ENCODE measurements around the gene CWC22. TPM values are rescaled to one million over a fixed set of nuclear protein-coding genes. Genes with fewer than 3 reads are reported as not detected.
"Not testable (repeated sequence)": the region's sequence is repeated elsewhere in the genome, so short reads cannot be mapped to it uniquely, and the experiment has no call there.

Gene CWC22
- total RNA-seq: 10 to 100 TPM; 21.1 to 23.6 TPM

DNA sequence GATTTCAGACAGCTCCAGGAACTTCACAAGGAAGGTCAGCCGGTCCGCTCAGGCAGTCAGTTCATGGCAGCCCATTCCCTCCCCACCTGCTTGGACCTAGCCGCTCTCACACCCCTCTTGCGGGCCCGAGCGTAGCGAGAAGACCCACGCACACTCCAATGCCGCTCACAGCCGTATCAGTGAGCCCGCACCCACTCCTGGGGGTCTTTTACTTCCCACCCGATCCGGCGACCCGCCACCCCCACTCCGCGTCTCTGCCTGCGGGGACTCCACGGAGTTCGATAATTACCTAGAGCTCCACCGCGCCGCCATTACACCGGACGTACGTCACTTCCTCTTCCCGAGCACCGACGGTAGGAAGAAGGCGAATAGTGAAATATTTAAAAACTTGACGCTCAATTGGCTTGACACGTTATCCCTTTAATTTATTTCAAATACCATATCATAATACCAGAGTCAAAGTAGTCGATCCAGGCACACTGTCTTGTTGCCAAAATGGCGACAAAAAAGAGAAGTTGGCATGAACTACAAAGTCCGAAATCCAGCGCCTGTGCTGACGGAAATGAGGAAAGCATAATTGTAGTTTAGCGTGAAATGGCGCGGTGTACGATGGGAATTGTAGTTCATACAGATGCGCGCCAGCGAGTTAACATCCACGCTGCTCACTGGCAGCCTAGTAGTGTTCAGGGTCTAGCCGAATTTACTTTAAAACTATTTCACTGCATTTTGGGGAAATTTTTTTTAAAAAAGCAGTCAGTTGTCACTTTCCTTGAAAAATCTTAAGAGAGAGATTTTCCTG is at the start of gene CWC22:
CWC22 (minus strand) TSS at position 517 of the 799 bp plus-strand sequence. CDS start 13,956 bp downstream, outside the sequence.
- peaks cover 3% of the 10 kb centered on the region for H3K36me3 Mint-ChIP-seq
- peaks cover 38% of the 10 kb centered on the region for H3K4me1 Mint-ChIP-seq (ENCODE audit: low read depth)
- ChIA-PET POLR2A (no interaction called here), CTCF (no interaction called here)
- H3K9me3 Mint-ChIP-seq: no peaks in the 10 kb centered on the region
- DNase-seq: peak; percentile 90
- H3K4me3 Mint-ChIP-seq: peak within 1 kb of the TSS; percentile 88
- no peaks in the 10 kb centered on the region for H3K27me3 Mint-ChIP-seq
- peak within 1 kb of the TSS; percentile 99 for H3K27ac Mint-ChIP-seq
- intact Hi-C loops (cut with micrococcal nuclease): loop anchor here (5.0 kb wide), 3 partner anchors 45 to 1885 kb away; partner anchors contain the start of genes ITPRID2 and UBE2E3

DNA sequence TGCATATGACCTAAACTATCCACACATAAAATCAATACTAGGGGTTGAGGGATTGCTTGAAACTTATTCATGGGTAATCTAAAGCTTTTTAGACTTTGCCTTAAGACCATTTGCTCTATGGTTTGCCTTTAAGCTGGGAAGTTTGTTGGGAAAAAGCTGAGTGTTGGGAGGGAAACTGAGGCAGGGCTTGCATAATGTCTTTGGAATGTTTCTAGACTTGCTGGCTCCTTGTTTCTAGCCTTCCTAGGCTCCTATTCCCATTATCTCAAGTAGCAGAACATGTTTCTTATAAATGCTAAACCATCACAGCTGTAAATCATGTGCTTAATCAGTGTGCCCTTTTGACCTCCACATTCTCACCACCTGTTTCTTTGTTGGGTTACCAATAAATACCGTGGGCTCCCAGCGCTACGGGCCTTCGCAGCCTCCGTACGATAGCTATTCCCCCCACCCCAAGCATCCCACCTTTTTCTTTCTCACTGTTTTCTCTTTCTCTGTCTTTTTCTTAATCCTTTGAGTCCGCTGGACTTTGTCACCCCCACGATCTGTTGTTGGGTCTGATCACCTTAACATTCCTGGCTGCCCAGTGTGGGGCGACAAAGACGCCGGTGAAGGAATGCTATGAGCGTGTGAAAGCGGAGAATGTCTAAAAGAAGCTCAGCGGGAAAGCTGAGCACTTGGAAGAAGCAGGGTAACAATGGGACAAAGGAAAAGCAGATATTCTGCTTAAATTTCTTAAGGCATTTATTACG is 49.4 kb upstream of the CWC22 start:
- CTCF ChIA-PET: no interaction called here

DNA sequence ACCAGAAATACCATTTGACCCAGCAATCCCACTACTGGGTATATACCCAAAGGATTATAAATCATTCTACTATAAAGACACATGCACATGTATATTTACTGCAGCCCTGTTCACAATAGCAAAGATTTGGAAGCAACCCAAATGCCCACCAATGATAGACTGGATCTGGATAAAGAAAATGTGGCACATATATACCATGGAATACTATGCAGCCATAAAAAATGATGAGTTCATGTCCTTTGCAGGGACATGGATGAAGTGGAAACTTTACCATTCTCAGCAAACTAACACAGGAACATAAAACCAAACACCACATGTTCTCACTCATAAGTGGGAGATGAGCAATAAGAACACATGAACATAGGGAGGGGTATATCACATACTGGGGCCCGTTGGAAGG is 47.5 kb upstream of the CWC22 start:
- POLR2A ChIA-PET; H3K36me3 Mint-ChIP-seq; CTCF ChIA-PET; H3K9me3 Mint-ChIP-seq; H3K27me3 Mint-ChIP-seq; DNase-seq; H3K4me3 Mint-ChIP-seq; intact Hi-C loops (cut with micrococcal nuclease); H3K27ac Mint-ChIP-seq; H3K4me1 Mint-ChIP-seq (ENCODE audit: low read depth): not testable (repeated sequence)

More for the DNA sequence above, 49.4 kb upstream of the CWC22 start:
- intact Hi-C loops (cut with micrococcal nuclease): no loop called here
- no peaks in the 10 kb centered on the region for H3K4me1 Mint-ChIP-seq (ENCODE audit: low read depth)
- DNase-seq: no peak
- peaks cover 9% of the 10 kb centered on the region for H3K9me3 Mint-ChIP-seq
- no peak overlapping the region for H3K4me3 Mint-ChIP-seq
- H3K36me3 Mint-ChIP-seq: no peaks in the 10 kb centered on the region
- POLR2A ChIA-PET: no interaction called here
- no peak overlapping the region for H3K27ac Mint-ChIP-seq
- peaks cover 6% of the 10 kb centered on the region for H3K27me3 Mint-ChIP-seq

DNA sequence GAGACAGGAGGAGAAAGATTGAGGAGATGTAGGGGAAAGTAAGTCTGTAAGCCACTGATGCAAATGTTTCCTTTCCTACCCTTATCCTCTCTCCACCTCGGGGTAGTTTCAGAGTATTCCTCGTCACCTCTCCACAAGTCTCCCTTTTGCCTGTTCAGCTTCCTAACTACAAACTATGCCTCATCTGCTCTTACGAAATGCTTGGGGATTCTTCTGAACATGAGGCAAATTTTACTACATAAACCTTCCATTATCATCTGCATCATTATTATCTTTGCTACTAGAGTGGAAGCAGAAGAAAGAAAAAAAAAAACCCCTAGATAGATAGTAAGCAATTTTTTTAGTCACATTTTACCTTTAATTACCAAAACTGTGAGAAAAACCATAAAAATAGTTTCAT is 43.1 kb upstream of the CWC22 start:
- Mint-ChIP-seq H3K9me3 (peaks cover 9% of the 10 kb centered on the region), H3K4me1 (ENCODE audit: low read depth) (no peaks in the 10 kb centered on the region), H3K27me3 (peaks cover 18% of the 10 kb centered on the region), H3K27ac (no peak overlapping the region), H3K36me3 (no peaks in the 10 kb centered on the region), H3K4me3 (no peak overlapping the region)
- DNase-seq: no peak
- ChIA-PET POLR2A (no interaction called here), CTCF (no interaction called here)
- intact Hi-C loops (cut with micrococcal nuclease): no loop called here

DNA sequence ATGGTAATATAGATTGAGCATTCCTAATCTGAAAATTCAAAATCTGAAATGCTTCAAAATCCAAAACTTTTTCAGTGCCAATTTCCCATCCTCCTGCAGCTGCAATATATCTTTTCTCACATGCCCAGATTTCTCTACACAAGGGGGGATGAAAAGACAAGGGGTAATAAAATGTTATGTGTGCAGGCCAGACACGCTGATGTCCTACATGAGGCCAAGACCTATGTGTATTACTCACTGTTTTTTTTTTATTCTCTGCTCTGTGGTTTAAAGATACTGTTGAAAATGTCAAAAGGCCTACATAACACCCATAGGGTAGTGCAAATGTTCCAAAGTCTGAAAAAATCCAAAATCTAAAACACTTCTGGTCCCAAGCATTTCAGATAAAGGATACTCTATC is 41.2 kb upstream of the CWC22 start:
- no peaks in the 10 kb centered on the region for H3K4me1 Mint-ChIP-seq (ENCODE audit: low read depth)
- no peak overlapping the region for H3K4me3 Mint-ChIP-seq
- H3K36me3 Mint-ChIP-seq: no peaks in the 10 kb centered on the region
- no peak overlapping the region for H3K27ac Mint-ChIP-seq
- CTCF ChIA-PET: no interaction called here
- POLR2A ChIA-PET: no interaction called here
- H3K27me3 Mint-ChIP-seq: peaks cover 27% of the 10 kb centered on the region
- peaks cover 1% of the 10 kb centered on the region for H3K9me3 Mint-ChIP-seq
- intact Hi-C loops (cut with micrococcal nuclease): no loop called here
- DNase-seq: no peak

DNA sequence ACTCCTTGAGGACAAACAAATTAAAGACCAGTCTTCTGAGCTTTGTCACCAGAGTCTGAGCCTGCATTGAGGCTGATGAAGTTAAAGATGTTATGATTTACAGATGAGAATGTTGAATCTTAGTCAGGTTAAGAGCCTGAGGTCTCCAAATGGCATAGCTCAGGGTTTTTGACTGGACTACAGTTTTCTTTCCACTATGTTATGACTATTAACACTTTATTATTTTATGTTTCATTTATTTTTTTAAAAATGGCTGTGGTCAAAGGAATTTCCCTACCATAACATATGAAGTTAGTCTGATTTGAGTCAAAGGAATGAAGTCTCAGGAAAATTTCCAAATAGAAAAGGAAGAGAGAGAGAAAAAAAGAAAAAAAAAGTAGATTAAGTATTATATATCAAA is 39.7 kb upstream of the CWC22 start:
- Mint-ChIP-seq H3K27me3 (peaks cover 21% of the 10 kb centered on the region), H3K27ac (no peak overlapping the region), H3K4me3 (no peak overlapping the region), H3K9me3 (no peaks in the 10 kb centered on the region), H3K36me3 (no peaks in the 10 kb centered on the region), H3K4me1 (ENCODE audit: low read depth) (no peaks in the 10 kb centered on the region)
- no peak for DNase-seq
- CTCF ChIA-PET: no interaction called here
- intact Hi-C loops (cut with micrococcal nuclease): no loop called here
- POLR2A ChIA-PET: no interaction called here

DNA sequence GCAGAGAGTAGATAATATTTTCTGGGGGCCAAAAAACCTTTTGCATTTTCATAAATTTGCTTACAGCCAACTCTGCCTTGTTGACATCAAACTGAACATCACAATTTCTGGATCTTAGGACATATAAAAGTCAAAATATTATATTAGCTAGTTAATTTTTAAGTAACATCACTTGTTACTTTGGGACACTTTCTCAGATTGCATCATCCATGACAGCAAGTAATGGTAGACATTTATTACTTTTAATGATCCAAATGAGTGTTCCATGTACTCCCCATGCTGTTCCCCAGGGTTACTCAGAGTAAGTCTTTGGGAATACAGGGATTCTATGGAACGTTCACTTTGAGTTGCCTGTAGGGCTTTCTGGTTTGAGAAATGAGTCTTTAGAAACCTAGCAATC is 39.1 kb upstream of the CWC22 start:
- POLR2A ChIA-PET: no interaction called here
- H3K9me3 Mint-ChIP-seq: no peaks in the 10 kb centered on the region
- intact Hi-C loops (cut with micrococcal nuclease): no loop called here
- CTCF ChIA-PET: no interaction called here
- H3K36me3 Mint-ChIP-seq: no peaks in the 10 kb centered on the region
- no peak overlapping the region for H3K27ac Mint-ChIP-seq
- H3K27me3 Mint-ChIP-seq: peaks cover 21% of the 10 kb centered on the region
- no peak for DNase-seq
- no peak overlapping the region for H3K4me3 Mint-ChIP-seq
- no peaks in the 10 kb centered on the region for H3K4me1 Mint-ChIP-seq (ENCODE audit: low read depth)

DNA sequence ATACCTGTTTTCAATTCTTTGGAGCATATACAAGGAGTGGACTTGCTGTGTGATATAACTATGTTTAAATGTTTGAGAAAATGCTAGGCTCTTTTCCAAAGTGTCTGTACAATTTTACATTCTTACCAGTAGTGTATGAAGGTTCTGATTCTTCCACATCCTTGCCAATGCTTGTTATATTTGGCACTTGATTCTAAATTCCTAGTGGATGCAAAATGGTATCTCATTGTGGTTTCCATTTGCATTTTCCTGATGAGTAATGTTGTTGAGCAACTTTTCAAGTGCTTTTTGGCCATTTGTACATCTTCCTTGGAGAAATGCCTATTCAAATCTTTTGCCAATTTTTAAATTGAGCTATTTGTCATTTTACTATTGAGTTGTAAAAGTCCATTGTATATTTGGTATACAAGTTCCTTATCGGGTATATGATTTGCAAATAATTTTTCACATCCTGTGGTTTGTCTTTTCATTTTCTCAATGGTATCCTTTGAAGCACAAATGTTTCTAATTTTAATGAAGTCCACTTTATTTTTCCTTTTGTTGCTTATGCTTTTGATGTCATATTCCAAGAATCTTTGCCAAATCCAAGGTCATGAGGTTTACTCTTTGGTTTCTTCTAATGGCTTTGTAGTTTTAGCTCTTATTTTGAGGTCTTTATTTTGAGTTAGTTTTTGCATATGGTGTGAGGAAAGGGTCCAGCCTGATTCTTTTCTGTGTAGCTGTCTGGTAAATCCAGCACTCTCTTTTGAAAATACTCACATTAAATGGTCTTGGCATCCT is 33.2 kb upstream of the CWC22 start:
- POLR2A ChIA-PET: no interaction called here
- Mint-ChIP-seq H3K27me3 (peaks cover 20% of the 10 kb centered on the region), H3K27ac (no peak overlapping the region), H3K4me3 (no peak overlapping the region), H3K4me1 (ENCODE audit: low read depth) (no peaks in the 10 kb centered on the region), H3K9me3 (no peaks in the 10 kb centered on the region), H3K36me3 (no peaks in the 10 kb centered on the region)
- no peak for DNase-seq
- CTCF ChIA-PET: no interaction called here
- intact Hi-C loops (cut with micrococcal nuclease): no loop called here

DNA sequence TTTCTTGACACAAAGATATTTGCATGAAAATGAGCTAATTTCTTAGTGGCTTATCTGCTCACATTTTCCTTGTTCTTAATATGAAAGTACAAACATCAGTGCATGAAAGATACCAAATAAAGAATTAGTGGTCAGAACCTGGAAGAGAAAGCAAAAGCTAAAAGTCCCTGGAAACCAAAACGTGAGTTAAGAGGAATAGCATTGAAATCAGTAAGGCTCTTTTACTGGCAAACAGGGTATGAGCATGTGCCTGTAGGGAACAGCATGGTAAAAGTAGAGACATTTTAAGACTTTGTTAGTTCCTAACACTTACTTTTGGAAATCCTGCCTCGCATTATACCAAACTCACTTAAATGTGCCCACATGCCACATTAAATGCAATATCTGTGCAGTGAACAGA is 31.9 kb upstream of the CWC22 start:
- Mint-ChIP-seq H3K27me3 (peaks cover 23% of the 10 kb centered on the region), H3K36me3 (no peaks in the 10 kb centered on the region), H3K4me1 (ENCODE audit: low read depth) (no peaks in the 10 kb centered on the region), H3K9me3 (no peaks in the 10 kb centered on the region), H3K4me3 (no peak overlapping the region), H3K27ac (no peak overlapping the region)
- intact Hi-C loops (cut with micrococcal nuclease): no loop called here
- CTCF ChIA-PET: no interaction called here
- no peak for DNase-seq
- POLR2A ChIA-PET: no interaction called here

DNA sequence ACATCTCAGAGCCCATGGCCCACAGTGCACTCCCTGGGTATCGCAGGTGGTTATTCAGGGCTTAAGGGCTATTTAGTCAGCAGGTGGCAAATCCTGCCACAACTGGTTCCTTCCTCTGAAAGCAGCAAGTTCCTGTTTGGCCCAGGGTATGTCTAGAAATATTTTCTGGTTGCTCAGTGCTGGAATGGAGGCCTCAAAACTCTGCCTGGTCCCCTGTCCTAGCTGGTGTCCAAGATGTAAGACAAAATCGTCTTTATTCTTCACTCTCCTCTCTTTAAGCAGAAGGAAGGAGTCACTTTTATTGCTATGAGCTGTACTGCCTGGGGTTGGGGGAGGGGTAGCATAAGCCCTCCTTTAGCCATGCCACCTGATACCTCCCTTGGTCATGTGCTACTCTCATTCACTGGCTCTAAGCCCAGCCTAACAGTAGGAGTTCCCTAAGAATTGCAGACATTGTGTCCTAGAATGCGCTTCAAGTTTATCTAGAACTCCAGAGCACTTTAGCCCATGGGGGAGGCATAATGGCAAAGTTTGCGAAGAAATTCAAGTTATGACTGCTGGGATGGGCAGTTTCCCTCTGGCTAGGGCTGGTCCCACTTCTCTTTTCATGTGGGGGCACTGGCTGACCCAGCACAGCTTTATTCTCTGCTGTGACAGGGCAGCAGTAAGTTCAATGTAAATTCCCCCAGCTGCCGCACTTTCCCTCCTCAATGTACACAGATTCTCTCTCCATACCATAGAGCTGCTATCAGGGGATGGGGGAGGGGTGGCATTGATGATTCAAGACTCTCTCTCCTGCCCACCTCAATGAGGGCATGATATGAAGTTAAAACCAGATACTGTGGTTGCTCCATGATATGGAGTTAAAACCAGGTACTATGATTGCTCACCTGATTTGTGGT is 27.1 kb upstream of the CWC22 start:
- H3K4me3 Mint-ChIP-seq: no peak overlapping the region
- no peaks in the 10 kb centered on the region for H3K4me1 Mint-ChIP-seq (ENCODE audit: low read depth)
- no peak overlapping the region for H3K27ac Mint-ChIP-seq

DNA sequence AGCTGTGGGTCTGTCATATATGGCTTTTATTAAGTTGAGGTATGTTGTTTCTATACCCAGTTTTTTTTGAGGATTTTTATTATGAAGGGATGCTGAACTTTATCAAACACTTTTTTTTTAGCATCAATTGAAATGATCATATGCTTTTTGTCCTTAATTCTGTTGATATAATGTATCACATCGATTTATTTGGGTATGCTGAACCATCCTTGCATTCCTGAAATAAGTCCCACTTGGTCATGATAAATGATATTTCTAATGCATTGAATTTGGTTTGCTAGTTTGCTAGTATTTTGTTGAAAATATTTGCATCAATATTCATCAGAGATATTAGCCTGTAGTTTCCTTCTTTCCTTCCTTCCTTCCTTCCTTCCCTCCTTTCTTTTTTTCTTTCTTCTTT is 22.5 kb upstream of the CWC22 start:
- H3K27ac Mint-ChIP-seq: no peak overlapping the region
- no peaks in the 10 kb centered on the region for H3K4me1 Mint-ChIP-seq (ENCODE audit: low read depth)
- no peak overlapping the region for H3K4me3 Mint-ChIP-seq
- ChIA-PET POLR2A (interaction anchor here (0.7 kb wide), 1 partner anchor 1835 kb away, joined by 3 read pairs; no protein-coding TSS in a partner anchor), CTCF (no interaction called here)
- intact Hi-C loops (cut with micrococcal nuclease): no loop called here
- peaks cover 17% of the 10 kb centered on the region for H3K27me3 Mint-ChIP-seq
- H3K9me3 Mint-ChIP-seq: peaks cover 14% of the 10 kb centered on the region
- H3K36me3 Mint-ChIP-seq: peaks cover 2% of the 10 kb centered on the region
- DNase-seq: no peak

More for the DNA sequence above, 27.1 kb upstream of the CWC22 start:
- peaks cover 20% of the 10 kb centered on the region for H3K27me3 Mint-ChIP-seq
- no peak for DNase-seq
- peaks cover under 1% of the 10 kb centered on the region for H3K36me3 Mint-ChIP-seq
- CTCF ChIA-PET: no interaction called here
- POLR2A ChIA-PET: no interaction called here
- peaks cover 8% of the 10 kb centered on the region for H3K9me3 Mint-ChIP-seq
- intact Hi-C loops (cut with micrococcal nuclease): no loop called here

DNA sequence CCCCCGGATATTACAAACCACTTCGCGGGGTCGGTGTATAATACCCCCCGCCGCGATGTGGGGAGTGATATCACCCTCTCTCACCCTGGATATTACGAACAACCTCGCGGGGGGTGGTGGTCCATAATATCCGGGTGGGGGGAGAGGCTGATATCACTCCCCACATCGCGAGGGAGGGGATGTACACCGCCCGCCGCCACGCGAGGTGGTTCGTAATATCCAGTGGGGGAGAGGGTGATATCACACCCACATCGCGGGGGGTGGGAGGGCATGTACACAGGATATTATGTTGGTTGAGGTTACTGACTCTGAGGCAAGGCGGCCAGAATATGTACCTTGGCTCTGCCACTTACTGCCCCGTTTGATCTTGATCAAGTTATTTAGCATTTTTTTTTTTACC is 14.8 kb upstream of the CWC22 start:
- Mint-ChIP-seq H3K4me1 (ENCODE audit: low read depth) (no peaks in the 10 kb centered on the region), H3K27me3 (peaks cover 7% of the 10 kb centered on the region), H3K36me3 (no peaks in the 10 kb centered on the region), H3K27ac (no peak overlapping the region), H3K4me3 (no peak overlapping the region), H3K9me3 (no peaks in the 10 kb centered on the region)
- CTCF ChIA-PET: no interaction called here
- POLR2A ChIA-PET: no interaction called here
- DNase-seq: no peak
- intact Hi-C loops (cut with micrococcal nuclease): no loop called here
